ENCODE measurements around the gene EXOC6B. TPM values are rescaled to one million over a fixed set of nuclear protein-coding genes. Genes with fewer than 3 reads are reported as not detected.

Gene EXOC6B
- total RNA-seq, 1 donor from 2014 or later, result 46.1 TPM

DNA sequence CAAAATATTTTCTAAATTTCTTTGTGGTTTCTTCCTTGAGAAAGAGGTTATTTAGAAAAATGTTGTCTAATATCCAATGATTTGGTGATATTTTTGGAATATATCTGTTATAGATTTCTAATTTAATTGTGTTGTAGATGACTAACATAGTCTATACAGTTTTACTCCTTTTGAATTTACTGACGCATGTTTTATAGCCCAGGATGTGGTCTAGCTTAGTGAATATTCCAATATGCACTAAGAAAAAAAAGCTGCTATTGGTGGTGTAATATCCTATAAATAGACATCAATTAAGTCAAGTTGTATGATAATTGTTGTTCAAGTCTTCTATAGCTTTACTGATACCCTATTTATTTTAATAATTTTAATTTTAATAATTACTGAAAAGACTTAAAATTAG lies 437.6 kb downstream of the EXOC6B start:
- no peak for TF ChIP-seq CTCF (conservative IDR thresholded peaks at IDR 0.05)
- no peak for DNase-seq (ENCODE audit: extremely low spot score, unreplicated experiment)
- H3K27me3 Mint-ChIP-seq, result no peaks in the 10 kb centered on the region
- peaks cover 14% of the 10 kb centered on the region for H3K9me3 Mint-ChIP-seq
- no peaks in the 10 kb centered on the region for H3K4me1 Mint-ChIP-seq (ENCODE audit: unreplicated experiment)
- no peak overlapping the region for H3K27ac Mint-ChIP-seq
- no peak overlapping the region for H3K4me3 Mint-ChIP-seq
- peaks cover 15% of the 10 kb centered on the region for H3K36me3 Mint-ChIP-seq

DNA sequence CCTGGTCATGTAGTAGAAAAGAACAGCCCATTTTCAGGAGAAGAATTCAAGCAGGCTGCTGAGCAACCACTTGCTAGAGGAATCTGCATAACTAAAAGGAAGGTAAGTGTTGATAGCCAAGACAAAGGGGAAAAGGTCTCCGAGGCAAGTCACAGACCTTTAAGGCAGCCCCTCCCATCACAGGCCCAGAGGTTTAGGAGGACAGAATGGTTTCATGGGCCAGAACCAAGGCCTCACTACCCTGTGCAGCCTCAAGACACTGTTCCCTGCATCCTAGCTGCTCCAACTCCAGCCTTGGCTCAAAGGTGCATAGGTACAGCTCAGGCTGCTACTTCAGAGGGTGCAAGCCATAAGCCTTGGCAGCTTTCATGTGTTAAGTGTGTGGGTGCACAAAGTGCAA lies 439.5 kb downstream of the EXOC6B start:
- DNase-seq (ENCODE audit: extremely low spot score, unreplicated experiment), result no peak
- peaks cover 10% of the 10 kb centered on the region for H3K36me3 Mint-ChIP-seq
- no peak overlapping the region for H3K27ac Mint-ChIP-seq
- peaks cover 16% of the 10 kb centered on the region for H3K9me3 Mint-ChIP-seq
- TF ChIP-seq CTCF (conservative IDR thresholded peaks at IDR 0.05), result no peak
- no peak overlapping the region for H3K4me3 Mint-ChIP-seq
- no peaks in the 10 kb centered on the region for H3K27me3 Mint-ChIP-seq
- H3K4me1 Mint-ChIP-seq (ENCODE audit: unreplicated experiment), result no peaks in the 10 kb centered on the region

DNA sequence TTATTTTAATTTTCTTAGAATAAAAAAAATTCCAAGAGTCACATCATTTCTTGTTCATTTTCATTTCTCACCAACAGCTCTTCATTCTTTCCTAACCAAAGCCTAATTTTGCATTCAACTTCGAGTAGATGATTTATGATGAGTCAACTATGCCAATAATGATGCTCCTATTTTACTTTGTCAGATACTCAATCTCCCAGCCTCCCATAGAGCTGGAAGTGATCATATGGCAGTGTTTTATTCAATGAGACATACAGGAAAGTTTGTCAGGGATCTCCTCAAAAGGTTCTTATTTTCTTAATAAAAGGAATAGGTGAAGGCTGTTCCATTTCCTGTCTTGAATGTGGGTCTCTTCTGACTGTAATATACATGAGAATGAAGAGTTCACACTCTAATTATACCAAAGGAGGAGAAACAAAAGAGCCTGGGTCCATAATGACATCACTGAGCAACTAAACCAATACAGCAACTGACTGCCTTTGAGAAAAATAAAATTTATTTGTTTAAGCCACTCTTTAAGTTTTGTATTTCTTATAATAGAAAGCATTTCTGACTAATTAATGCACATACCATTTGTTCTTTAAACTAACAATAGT lies 447.0 kb downstream of the EXOC6B start:
- Mint-ChIP-seq H3K9me3 (peaks cover 6% of the 10 kb centered on the region), H3K36me3 (peaks cover 34% of the 10 kb centered on the region), H3K27ac (no peak overlapping the region), H3K27me3 (no peaks in the 10 kb centered on the region), H3K4me3 (no peak overlapping the region), H3K4me1 (ENCODE audit: unreplicated experiment) (peaks cover 4% of the 10 kb centered on the region)
- DNase-seq (ENCODE audit: extremely low spot score, unreplicated experiment), result no peak
- TF ChIP-seq CTCF (conservative IDR thresholded peaks at IDR 0.05), result no peak

- DNase-seq (ENCODE audit: extremely low spot score, unreplicated experiment), result no peak
- no peaks in the 10 kb centered on the region for H3K27me3 Mint-ChIP-seq
- peaks cover 4% of the 10 kb centered on the region for H3K9me3 Mint-ChIP-seq
- no peaks in the 10 kb centered on the region for H3K4me1 Mint-ChIP-seq (ENCODE audit: unreplicated experiment)
- no peak for TF ChIP-seq CTCF (conservative IDR thresholded peaks at IDR 0.05)
- H3K36me3 Mint-ChIP-seq, result peaks cover 22% of the 10 kb centered on the region
- H3K4me3 Mint-ChIP-seq, result no peak overlapping the region
- H3K27ac Mint-ChIP-seq, result no peak overlapping the region
Observed at GRCh38 chr2:72367530-72368225, 458.2 kb downstream of the EXOC6B start.

- Mint-ChIP-seq H3K27ac (no peak overlapping the region), H3K36me3 (peaks cover 9% of the 10 kb centered on the region), H3K9me3 (peaks cover 4% of the 10 kb centered on the region), H3K27me3 (no peaks in the 10 kb centered on the region), H3K4me1 (ENCODE audit: unreplicated experiment) (no peaks in the 10 kb centered on the region), H3K4me3 (no peak overlapping the region)
- TF ChIP-seq CTCF (conservative IDR thresholded peaks at IDR 0.05), result no peak
- no peak for DNase-seq (ENCODE audit: extremely low spot score, unreplicated experiment)
Observed at GRCh38 chr2:72363406-72363805, 462.4 kb downstream of the EXOC6B start.
